Neural progenitor cell (in vitro differentiated cells): Measurements from ENCODE around the gene ABHD5. TPM values are rescaled to one million over a fixed set of nuclear protein-coding genes. Genes with fewer than 3 reads are reported as not detected.

Source experiments
- DNase-seq: peaks from one replicate; pipeline ENCODE4 v3.0.0-alpha.2; 2016; ENCODE audit warnings: low spot score
- H2AFZ ChIP-seq: fragments of 200-600 bp; sonication (generic); replicated peaks from 2 replicates; pipeline ENCODE4 v1.6.1; 2016; ENCODE audit warnings: antibody characterized with exemption
- H3F3A ChIP-seq: fragments of 200-600 bp; sonication (generic); 2 replicates; pipeline ENCODE4 v1.6.1; 2016; ENCODE audit warnings: antibody characterized with exemption, low read depth
- H3K27ac ChIP-seq: fragments of 200-600 bp; sonication (generic); 2 replicates; pipeline ENCODE4 v1.5.1; 2016; ENCODE audit warnings: mild to moderate bottlenecking
- H3K27me3 ChIP-seq: fragments of 200-600 bp; sonication (generic); 2 replicates; pipeline ENCODE4 v1.6.1; 2016; ENCODE audit warnings: mild to moderate bottlenecking, moderate library complexity
- H3K36me3 ChIP-seq: fragments of 200-600 bp; sonication (generic); 2 replicates; pipeline ENCODE4 v1.5.1; 2016
- H3K4me1 ChIP-seq: fragments of 200-600 bp; sonication (generic); 2 replicates; pipeline ENCODE4 v1.6.1; 2016; ENCODE audit warnings: mixed run types
- H3K4me2 ChIP-seq: fragments of 200-600 bp; sonication (generic); 2 replicates; pipeline ENCODE4 v1.6.1; 2016
- H3K4me3 ChIP-seq: fragments of 200-600 bp; sonication (generic); 2 replicates; pipeline ENCODE4 v1.5.1; 2016
- H3K79me2 ChIP-seq: fragments of 200-600 bp; sonication (generic); 2 replicates; pipeline ENCODE4 v1.6.1; 2016; ENCODE audit warnings: low read depth
- H3K9ac ChIP-seq: fragments of 200-600 bp; sonication (generic); 2 replicates; pipeline ENCODE4 v1.6.1; 2016
- H3K9me3 ChIP-seq: fragments of 200-600 bp; sonication (generic); 2 replicates; pipeline ENCODE4 v1.5.1; 2016; ENCODE audit warnings: low read depth
- H4K20me1 ChIP-seq: fragments of 200-600 bp; sonication (generic); 2 replicates; pipeline ENCODE4 v1.6.1; 2016; ENCODE audit warnings: low read depth
- H3K27ac Mint-ChIP-seq: 3 replicates; pipeline ENCODE4 v1.8.0; 2021; ENCODE audit warnings: mixed read lengths
- H3K27me3 Mint-ChIP-seq: 2 replicates; pipeline ENCODE4 v1.8.0; 2022; ENCODE audit warnings: low read depth, mild to moderate bottlenecking, inconsistent platforms, moderate library complexity, mixed read lengths; ENCODE audit not compliant: insufficient read depth
- H3K36me3 Mint-ChIP-seq: 3 replicates; pipeline ENCODE4 v1.8.0; 2021; ENCODE audit warnings: mixed read lengths
- H3K4me1 Mint-ChIP-seq: 3 replicates; pipeline ENCODE4 v1.8.0; 2021; ENCODE audit warnings: mixed read lengths
- H3K4me3 Mint-ChIP-seq: 3 replicates; pipeline ENCODE4 v1.8.0; 2021; ENCODE audit warnings: mild to moderate bottlenecking, moderate library complexity, mixed read lengths
- H3K9me3 Mint-ChIP-seq: 3 replicates; pipeline ENCODE4 v1.8.0; 2020; ENCODE audit warnings: mixed read lengths
- EZH2 ChIP-seq: fragments of 200-600 bp; sonication (generic); IDR thresholded peaks from 2 replicates; pipeline ENCODE4 v1.6.1; 2017; ENCODE audit warnings: antibody characterized with exemption, mild to moderate bottlenecking, moderate library complexity
- EZH2phosphoT487 ChIP-seq: fragments of 200-600 bp; sonication (generic); IDR thresholded peaks from 2 replicates; pipeline ENCODE4 v1.6.1; 2017; ENCODE audit warnings: antibody characterized with exemption
- total RNA-seq: library from RNA; depleted of rRNA; stranded (reverse); fragments of >200 nt; gene quantifications from 2 replicates; pipeline ENCODE4 v1.2.3, GENCODE V29; 2015; ENCODE audit warnings: low replicate concordance
- TF ChIP-seq, protein P1 (sequence below): fragments of 200-600 bp; sonication (generic); IDR thresholded peaks from 2 replicates; pipeline ENCODE4 v1.5.1; 2017; ENCODE audit warnings: antibody characterized with exemption, mild to moderate bottlenecking

Gene ABHD5
- total RNA-seq, 1 donor from 2014 or later = 9.1 TPM

DNA sequence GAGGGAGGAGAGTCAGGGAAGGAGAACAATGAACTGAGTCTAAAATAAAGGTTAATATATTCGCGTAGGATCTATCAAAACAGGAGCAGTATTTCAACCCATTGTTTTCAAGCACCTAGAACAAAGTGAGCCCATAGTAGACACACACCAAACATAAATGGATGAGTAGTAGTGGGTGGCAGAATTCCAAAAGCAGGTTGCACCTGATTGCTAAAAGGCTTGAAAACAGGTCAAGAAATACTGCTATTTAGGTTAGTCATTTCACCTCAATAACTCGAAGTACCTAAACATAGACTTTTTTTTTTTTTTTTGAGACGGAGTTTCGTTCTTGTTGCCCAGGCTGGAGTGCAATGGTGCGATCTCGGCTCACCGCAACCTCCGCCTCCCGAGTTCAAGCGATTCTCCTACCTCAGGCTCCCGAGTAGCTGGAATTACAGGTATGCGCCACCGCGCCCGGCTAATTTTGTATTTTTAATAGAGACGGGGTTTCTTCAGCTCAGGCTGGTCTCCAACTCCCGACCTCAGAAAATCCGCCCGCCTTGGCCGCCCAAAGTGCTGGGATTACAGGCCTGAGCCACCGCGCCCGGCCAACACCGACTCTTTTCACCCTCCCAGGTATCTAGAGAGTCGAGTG is 855 bp upstream of the ABHD5 start:
- Histone ChIP-seq H3K36me3 (no peaks in the 10 kb centered on the region), H3K27ac (no peak overlapping the region)

DNA sequence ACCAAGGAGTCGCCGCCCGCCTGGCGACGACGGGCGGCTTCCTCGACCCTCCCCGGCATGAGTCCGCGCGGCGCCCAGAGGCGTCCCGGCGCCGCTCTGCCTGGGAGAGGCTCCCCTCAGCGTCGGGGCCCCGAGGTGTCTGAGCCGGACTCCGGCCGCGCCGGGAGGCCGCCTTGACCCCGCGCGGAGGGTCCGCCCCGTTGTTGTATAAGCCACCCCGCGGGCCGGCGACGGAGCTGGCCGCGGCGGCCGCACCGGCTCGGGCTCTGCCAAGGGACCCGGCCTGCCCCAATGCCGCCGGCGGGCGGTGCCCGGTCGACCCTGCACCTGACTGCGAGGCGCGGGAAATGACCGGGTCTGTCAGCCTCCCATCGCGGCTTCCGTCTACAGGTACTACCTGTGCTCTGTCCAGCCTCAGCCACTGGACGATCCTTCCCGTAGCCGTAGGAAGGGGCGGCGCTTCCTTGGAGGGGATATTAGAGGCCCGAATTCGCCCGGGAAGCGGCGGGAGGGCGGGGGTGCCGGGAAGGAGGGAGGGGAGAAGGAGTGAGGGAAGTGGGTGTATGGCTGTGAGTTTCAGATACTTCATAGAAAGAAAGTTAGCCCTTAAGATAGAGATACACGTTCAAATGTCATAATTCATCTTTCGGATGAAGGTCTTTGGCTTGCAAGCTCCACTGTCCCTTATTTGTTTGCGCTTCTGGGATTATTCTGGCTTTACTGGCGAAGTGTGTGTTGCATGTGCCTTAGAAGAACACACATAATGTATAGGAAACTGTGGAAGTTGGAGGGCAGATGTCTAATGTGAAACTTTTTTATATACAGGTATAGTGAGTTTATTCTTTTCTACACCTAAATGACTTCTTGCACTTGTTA is 620 bp downstream of the ABHD5 start:
- Histone ChIP-seq H3K4me2 (peak overlapping the region; percentile 78), H4K20me1 (no peaks in the 10 kb centered on the region), H3K4me3 (peak overlapping the region; percentile 96), H3K9me3 (no peaks in the 10 kb centered on the region), H3K79me2 (peaks cover 48% of the 10 kb centered on the region), H3K4me1 (peaks cover 21% of the 10 kb centered on the region), H3K27me3 (no peaks in the 10 kb centered on the region), H3K9ac (peak overlapping the region; percentile 62), H3K27ac (peak overlapping the region; percentile 21), H3F3A (peaks cover 38% of the 10 kb centered on the region), H2AFZ (peak overlapping the region; percentile 95), H3K36me3 (no peaks in the 10 kb centered on the region)
- Mint-ChIP-seq H3K9me3 (no peaks in the 10 kb centered on the region), H3K27ac (no peak overlapping the region), H3K27me3 (no peaks in the 10 kb centered on the region), H3K4me1 (peaks cover 12% of the 10 kb centered on the region), H3K4me3 (peak overlapping the region; percentile 86), H3K36me3 (peaks cover 1% of the 10 kb centered on the region)
- TF ChIP-seq EZH2phosphoT487 (no peak), EZH2 (no peak)
- TF ChIP-seq, protein P1, sequence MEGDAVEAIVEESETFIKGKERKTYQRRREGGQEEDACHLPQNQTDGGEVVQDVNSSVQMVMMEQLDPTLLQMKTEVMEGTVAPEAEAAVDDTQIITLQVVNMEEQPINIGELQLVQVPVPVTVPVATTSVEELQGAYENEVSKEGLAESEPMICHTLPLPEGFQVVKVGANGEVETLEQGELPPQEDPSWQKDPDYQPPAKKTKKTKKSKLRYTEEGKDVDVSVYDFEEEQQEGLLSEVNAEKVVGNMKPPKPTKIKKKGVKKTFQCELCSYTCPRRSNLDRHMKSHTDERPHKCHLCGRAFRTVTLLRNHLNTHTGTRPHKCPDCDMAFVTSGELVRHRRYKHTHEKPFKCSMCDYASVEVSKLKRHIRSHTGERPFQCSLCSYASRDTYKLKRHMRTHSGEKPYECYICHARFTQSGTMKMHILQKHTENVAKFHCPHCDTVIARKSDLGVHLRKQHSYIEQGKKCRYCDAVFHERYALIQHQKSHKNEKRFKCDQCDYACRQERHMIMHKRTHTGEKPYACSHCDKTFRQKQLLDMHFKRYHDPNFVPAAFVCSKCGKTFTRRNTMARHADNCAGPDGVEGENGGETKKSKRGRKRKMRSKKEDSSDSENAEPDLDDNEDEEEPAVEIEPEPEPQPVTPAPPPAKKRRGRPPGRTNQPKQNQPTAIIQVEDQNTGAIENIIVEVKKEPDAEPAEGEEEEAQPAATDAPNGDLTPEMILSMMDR = no peak
- peak; percentile 80 for DNase-seq

More for the DNA sequence above, 855 bp upstream of the ABHD5 start:
- Histone ChIP-seq H3K4me2 (peak overlapping the region; percentile 78), H3K27me3 (no peaks in the 10 kb centered on the region), H3K79me2 (peaks cover 33% of the 10 kb centered on the region), H3K4me3 (peak overlapping the region; percentile 96), H2AFZ (peak overlapping the region; percentile 96), H3K9me3 (no peaks in the 10 kb centered on the region), H3K9ac (no peak overlapping the region), H3F3A (peaks cover 38% of the 10 kb centered on the region), H4K20me1 (no peaks in the 10 kb centered on the region), H3K4me1 (peaks cover 11% of the 10 kb centered on the region)
- no peak overlapping the region for H3K27ac Mint-ChIP-seq
- TF ChIP-seq, protein P1 = no peak
- no peak for TF ChIP-seq EZH2phosphoT487
- TF ChIP-seq EZH2 = no peak
- H3K36me3 Mint-ChIP-seq = peaks cover 3% of the 10 kb centered on the region
- no peaks in the 10 kb centered on the region for H3K27me3 Mint-ChIP-seq
- H3K4me1 Mint-ChIP-seq = peaks cover 12% of the 10 kb centered on the region
- no peak for DNase-seq
- peak overlapping the region; percentile 94 for H3K4me3 Mint-ChIP-seq
- H3K9me3 Mint-ChIP-seq = peaks cover 2% of the 10 kb centered on the region

DNA sequence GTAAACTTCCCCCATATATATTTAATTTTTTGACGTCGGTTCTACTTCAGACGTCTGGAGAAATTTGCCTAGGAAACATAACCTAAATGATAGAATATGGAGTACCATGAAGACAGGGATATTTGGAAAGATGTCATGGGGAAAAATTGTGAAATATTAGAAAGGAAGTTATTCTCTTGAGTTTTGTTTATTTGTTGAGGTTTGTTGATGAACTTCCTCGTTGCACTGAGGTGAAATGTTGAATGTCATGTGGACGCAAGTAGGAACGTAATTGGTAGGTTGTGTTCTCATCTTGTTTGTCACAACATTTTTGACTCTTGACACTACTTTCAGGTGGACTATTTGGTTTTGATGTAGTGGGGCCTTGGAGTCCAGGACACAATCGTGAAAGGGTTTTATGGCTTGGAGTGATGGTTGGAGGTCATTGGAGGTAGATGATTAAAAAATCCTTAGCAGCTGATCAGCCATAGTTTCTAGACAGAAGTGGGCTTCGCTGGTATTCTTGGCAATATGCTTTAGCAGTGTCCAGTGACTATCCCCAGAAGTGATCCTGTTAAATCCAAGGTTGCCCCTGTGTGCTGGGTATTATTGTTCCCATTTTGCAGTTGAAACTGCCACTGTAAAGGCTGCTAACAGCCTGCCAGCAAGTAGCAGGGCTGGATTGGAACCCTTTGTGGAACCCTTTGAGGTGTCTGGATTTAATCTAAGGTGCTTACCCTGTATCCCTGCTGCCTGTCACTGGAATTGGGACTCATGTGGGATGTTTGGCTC is 1.5 kb downstream of the ABHD5 start:
- Mint-ChIP-seq H3K9me3 (no peaks in the 10 kb centered on the region), H3K27ac (no peak overlapping the region), H3K27me3 (no peaks in the 10 kb centered on the region), H3K4me3 (peak overlapping the region; percentile 86), H3K36me3 (peaks cover 1% of the 10 kb centered on the region), H3K4me1 (peaks cover 12% of the 10 kb centered on the region)
- Histone ChIP-seq H3K36me3 (no peaks in the 10 kb centered on the region), H3K79me2 (peaks cover 57% of the 10 kb centered on the region), H3K4me3 (peak overlapping the region; percentile 96), H3K27ac (no peak overlapping the region), H3F3A (peaks cover 38% of the 10 kb centered on the region), H3K9ac (no peak overlapping the region), H3K9me3 (no peaks in the 10 kb centered on the region), H2AFZ (peak overlapping the region; percentile 95), H4K20me1 (no peaks in the 10 kb centered on the region), H3K27me3 (no peaks in the 10 kb centered on the region), H3K4me2 (peak overlapping the region; percentile 78), H3K4me1 (peaks cover 29% of the 10 kb centered on the region)
- TF ChIP-seq, protein P1 = no peak
- TF ChIP-seq EZH2 (no peak), EZH2phosphoT487 (no peak)
- DNase-seq = peak; percentile 3
